GM21619 (cell line): ENCODE measurements around the gene AARS2.

Experiments used
- ATAC-seq: cut with Tn5 transposase; IDR thresholded peaks from one replicate; pipeline ENCODE4 v1.9.1; 2021; ENCODE audit not compliant: unreplicated experiment

The AARS2 gene

DNA sequence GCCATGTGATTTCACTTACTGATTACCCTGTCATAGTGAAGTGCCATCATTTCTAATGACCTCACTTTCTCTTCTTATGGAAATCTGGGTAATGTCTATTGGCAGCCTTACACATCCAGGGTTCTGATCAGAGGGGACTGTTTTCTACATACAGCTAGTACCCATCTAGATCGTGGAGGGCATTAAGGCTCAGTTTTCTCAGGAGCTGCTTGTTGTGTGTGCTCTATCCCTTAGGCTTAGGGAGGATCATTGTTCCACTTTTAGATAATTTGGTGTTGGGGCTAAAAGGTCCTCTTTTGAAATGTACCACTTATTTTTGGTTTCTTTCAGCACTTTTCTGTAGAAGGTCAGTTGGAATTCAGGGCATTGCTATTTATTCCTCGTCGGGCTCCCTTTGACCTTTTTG is 62.4 kb downstream of the AARS2 start:
- no peak for ATAC-seq

DNA sequence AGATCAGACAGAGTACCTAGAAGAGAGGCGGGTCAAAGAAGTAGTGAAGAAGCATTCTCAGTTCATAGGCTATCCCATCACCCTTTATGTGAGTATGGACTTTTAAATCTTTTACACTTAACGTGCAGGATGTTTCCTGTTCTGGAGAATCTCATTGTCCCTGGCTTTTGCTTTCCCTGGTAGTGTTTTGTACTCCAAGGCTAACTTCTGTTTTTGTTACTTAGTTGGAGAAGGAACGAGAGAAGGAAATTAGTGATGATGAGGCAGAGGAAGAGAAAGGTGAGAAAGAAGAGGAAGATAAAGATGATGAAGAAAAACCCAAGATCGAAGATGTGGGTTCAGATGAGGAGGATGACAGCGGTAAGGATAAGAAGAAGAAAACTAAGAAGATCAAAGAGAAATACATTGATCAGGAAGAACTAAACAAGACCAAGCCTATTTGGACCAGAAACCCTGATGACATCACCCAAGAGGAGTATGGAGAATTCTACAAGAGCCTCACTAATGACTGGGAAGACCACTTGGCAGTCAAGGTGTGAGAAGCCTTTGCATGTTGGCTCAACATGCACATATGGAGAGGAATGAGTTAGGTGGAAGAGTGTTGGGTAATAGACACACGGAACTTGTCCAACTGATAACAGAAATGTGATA is 63.0 kb downstream of the AARS2 start:
- no peak for ATAC-seq
